ENCODE data around the gene MCM6.
"Not testable (repeated sequence)": the region's sequence is repeated elsewhere in the genome, so short reads cannot be mapped to it uniquely, and the experiment has no call there.

The MCM6 gene

DNA sequence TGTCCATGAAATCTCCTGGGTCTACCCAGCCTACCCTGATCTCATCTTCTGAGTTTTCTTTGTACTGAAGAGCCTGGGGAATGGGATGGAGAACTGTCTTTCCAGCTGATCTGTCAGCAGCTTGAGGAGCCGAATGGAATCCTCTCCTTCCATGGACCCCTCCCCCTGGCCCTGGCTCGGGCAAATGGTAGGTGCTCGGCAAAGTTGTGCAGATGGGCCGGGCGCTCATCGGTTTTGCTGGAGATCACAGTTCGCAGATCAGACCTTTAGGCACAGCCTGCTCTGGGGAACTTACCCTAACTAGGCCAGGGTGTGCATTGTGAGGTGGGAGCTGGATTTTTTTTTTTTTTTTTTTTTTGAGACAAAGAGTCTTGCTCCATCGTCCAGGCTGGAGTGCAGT is 79.6 kb downstream of the MCM6 start:
- Mint-ChIP-seq H3K4me3 (no peak overlapping the region), H3K36me3 (ENCODE audit: low read depth) (peaks cover 6% of the 10 kb centered on the region), H3K27ac (no peak overlapping the region), H3K27me3 (no peaks in the 10 kb centered on the region), H3K4me1 (ENCODE audit: low read depth) (peaks cover 33% of the 10 kb centered on the region), H3K9me3 (peaks cover 15% of the 10 kb centered on the region)

DNA sequence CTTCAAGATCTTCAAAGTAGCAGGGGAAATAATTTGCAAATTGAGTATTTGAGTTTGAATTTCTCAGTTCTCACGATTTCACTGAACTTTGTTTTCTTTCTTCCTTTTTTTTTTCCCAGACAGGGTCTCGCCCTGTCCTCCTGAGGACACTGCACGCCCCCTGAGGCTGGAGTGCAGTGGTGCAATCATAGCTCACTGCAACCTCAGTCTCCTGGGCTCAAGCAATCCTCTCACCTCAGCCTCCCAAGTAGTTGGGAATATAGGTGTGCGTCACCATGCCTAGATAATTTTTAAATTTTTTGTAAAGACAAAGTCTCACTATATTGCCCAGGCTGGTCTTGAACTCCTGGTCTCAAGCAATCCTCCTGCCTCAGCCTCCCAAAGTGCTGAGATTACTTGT is 80.6 kb downstream of the MCM6 start:
- H3K4me1 Mint-ChIP-seq (ENCODE audit: low read depth), result peaks cover 37% of the 10 kb centered on the region
- H3K27me3 Mint-ChIP-seq; H3K36me3 Mint-ChIP-seq (ENCODE audit: low read depth); H3K4me3 Mint-ChIP-seq; H3K27ac Mint-ChIP-seq: not testable (repeated sequence)
- peaks cover 10% of the 10 kb centered on the region for H3K9me3 Mint-ChIP-seq

DNA sequence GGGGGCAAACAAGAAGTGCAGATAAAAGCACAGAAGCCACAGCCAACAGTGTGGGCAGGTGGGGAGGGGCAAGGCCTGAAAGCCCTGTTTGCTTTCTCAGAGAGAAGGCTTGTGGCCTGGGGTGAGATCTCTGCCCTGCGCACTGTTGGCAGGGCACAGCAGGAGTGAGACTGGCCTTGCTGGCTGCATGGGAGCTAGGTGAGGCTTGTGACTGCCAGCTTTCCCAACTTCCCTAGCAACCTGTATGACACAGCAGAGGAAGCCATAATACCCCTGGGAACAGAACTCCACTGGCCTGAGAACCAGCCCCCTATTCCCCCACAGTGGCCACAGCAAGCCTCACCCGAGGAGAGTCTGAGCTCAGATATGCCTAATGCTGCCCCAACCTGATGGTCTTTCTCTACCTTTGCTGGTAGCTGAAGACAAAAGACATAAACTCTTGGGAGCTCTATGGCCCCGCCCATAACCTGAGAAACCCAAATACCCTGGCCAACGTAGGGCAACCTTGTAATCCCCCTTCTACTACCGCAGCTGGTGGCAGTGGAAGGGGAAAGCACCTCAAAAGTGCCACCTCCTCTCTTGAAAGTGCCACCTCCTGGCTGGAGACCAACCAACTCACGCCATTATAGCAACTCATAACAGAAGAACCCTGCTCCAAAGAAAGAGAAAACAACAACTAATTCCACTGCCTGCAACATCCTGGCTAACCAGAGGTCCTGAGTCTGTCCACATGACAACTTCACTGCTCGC is 83.7 kb downstream of the MCM6 start:
- H3K9me3 Mint-ChIP-seq, result no peaks in the 10 kb centered on the region
- no peaks in the 10 kb centered on the region for H3K36me3 Mint-ChIP-seq (ENCODE audit: low read depth)
- no peak overlapping the region for H3K27ac Mint-ChIP-seq
- no peaks in the 10 kb centered on the region for H3K27me3 Mint-ChIP-seq
- no peak overlapping the region for H3K4me3 Mint-ChIP-seq
- H3K4me1 Mint-ChIP-seq (ENCODE audit: low read depth), result peaks cover 36% of the 10 kb centered on the region

DNA sequence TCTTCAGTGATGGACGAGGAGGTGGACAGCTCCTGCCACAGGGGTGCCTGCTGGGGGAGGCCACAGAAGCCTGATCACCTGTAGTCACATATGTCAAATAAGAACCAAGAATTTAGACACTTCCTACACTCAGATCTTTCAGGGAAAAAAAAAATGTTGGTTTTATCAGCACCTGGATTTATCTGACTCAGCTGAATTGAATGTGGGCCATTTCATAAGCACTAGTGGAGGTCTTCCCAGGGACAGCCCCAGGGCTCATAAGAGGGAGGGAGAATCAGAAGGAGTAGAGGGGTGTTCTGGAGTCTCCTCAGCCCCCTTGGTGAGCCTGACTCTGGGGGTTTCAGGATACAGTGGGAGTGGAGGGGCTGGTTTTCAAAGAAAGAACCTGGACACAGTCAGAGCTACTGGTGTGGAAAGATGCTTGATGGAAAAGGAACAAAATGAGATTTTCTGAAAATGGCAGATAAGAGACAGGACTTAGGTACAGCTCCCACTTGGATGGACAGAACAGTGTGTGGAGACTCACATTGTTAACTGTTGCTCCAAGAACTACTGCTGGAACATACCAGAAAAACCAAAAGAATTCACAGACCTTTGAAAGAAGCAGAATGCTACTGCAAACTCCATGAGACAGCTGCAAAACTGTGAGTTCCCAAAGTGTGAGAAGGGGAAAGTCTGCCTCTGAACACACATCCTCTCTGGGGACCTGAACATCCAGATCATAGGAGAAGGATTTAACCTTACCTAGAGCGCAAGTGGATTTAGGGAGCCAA is 84.6 kb downstream of the MCM6 start:
- H3K36me3 Mint-ChIP-seq (ENCODE audit: low read depth), result peaks cover 7% of the 10 kb centered on the region
- no peak overlapping the region for H3K27ac Mint-ChIP-seq
- H3K9me3 Mint-ChIP-seq, result no peaks in the 10 kb centered on the region
- H3K4me1 Mint-ChIP-seq (ENCODE audit: low read depth), result peaks cover 32% of the 10 kb centered on the region
- H3K27me3 Mint-ChIP-seq, result no peaks in the 10 kb centered on the region
- H3K4me3 Mint-ChIP-seq, result no peak overlapping the region

GRCh38 chr2:135790423-135790822 is 85.8 kb downstream of the MCM6 start:
- no peak overlapping the region for H3K4me3 Mint-ChIP-seq

More at GRCh38 chr2:135790423-135790822, 85.8 kb downstream of the MCM6 start:
- Mint-ChIP-seq H3K27ac (no peak overlapping the region), H3K27me3 (no peaks in the 10 kb centered on the region), H3K9me3 (no peaks in the 10 kb centered on the region), H3K36me3 (ENCODE audit: low read depth) (peaks cover 14% of the 10 kb centered on the region), H3K4me1 (ENCODE audit: low read depth) (peaks cover 32% of the 10 kb centered on the region)
